GM18508 (cell line): Measurements from ENCODE around the gene DZIP1L.
"Not testable (repeated sequence)": the region's sequence is repeated elsewhere in the genome, so short reads cannot be mapped to it uniquely, and the experiment has no call there.

ENCODE experiments used
- ATAC-seq: cut with Tn5 transposase; IDR thresholded peaks from one replicate; pipeline ENCODE4 v1.9.1; 2021; ENCODE audit warnings: moderate number of reproducible peaks; ENCODE audit not compliant: insufficient read depth, unreplicated experiment

DZIP1L gene

GRCh38 chr3:138118612-138119422 is 3.4 kb upstream of the DZIP1L start:
- no peak for ATAC-seq

GRCh38 chr3:138114431-138114918 is 933 bp downstream of the DZIP1L start:
- no peak for ATAC-seq

GRCh38 chr3:138113326-138113725 is 2.1 kb downstream of the DZIP1L start:
- no peak for ATAC-seq

- ATAC-seq: no peak
These were observed 3.0 kb downstream of the DZIP1L start for GRCh38 chr3:138112362-138112761.

- ATAC-seq: no peak
These were observed 9.8 kb downstream of the DZIP1L start for GRCh38 chr3:138105598-138105997.

GRCh38 chr3:138103466-138103865 is 11.9 kb downstream of the DZIP1L start:
- no peak for ATAC-seq

- not testable (repeated sequence) for ATAC-seq
These were observed 14.0 kb downstream of the DZIP1L start for GRCh38 chr3:138101351-138101940.

GRCh38 chr3:138099417-138099816 is 16.0 kb downstream of the DZIP1L start:
- ATAC-seq: no peak

- ATAC-seq: no peak
These were observed 17.9 kb downstream of the DZIP1L start for GRCh38 chr3:138097192-138098172.

- no peak for ATAC-seq
These were observed 21.7 kb downstream of the DZIP1L start for GRCh38 chr3:138093721-138094120.

GRCh38 chr3:138092023-138092422 is 23.4 kb downstream of the DZIP1L start:
- ATAC-seq: no peak

- ATAC-seq: no peak
These were observed 26.3 kb downstream of the DZIP1L start for GRCh38 chr3:138089091-138089490.

- ATAC-seq: not testable (repeated sequence)
These were observed 29.7 kb downstream of the DZIP1L start for GRCh38 chr3:138085745-138086144.

- ATAC-seq: no peak
These were observed 31.2 kb downstream of the DZIP1L start for GRCh38 chr3:138084196-138084595.

- ATAC-seq: no peak
These were observed 32.4 kb downstream of the DZIP1L start for GRCh38 chr3:138082992-138083386.

- no peak for ATAC-seq
These were observed 33.1 kb downstream of the DZIP1L start for GRCh38 chr3:138082085-138082991.

GRCh38 chr3:138081371-138082084 is 33.9 kb downstream of the DZIP1L start:
- no peak for ATAC-seq

GRCh38 chr3:138079901-138080300 is 35.5 kb downstream of the DZIP1L start:
- ATAC-seq: no peak

GRCh38 chr3:138078901-138079344 is 36.5 kb downstream of the DZIP1L start:
- ATAC-seq: no peak
